IMR-90 (cell line): ENCODE data around the gene SNRNP35. TPM values are rescaled to one million over a fixed set of nuclear protein-coding genes. Genes with fewer than 3 reads are reported as not detected.

ENCODE experiments used
- ATAC-seq: fragments of 200-7000 bp; cut with Tn5 transposase; 2 replicates; pipeline ENCODE4 v1.9.1; 2020; ENCODE audit warnings: low read depth, mild to moderate bottlenecking, moderate library complexity
- BruUV-seq: library from RNA; stranded (reverse); fragments of 400-500 nt; replicated peaks from 2 replicates; lab custom pipeline; 2021; lab: Mats Ljungman, UMichigan
- CTCF ChIA-PET: fragments of 300-600 bp; formaldehyde crosslinking; extraction: SDS; loops from one replicate; lab custom pipeline; 2021; ENCODE audit warnings: antibody characterized with exemption; lab: Yijun Ruan, JAX
- POLR2A ChIA-PET: fragments of 300-600 bp; sonication (Branson Sonifier 250); formaldehyde crosslinking; loops from one replicate; lab custom pipeline; 2022; ENCODE audit warnings: antibody characterized with exemption; ENCODE audit not compliant: unreplicated experiment; lab: Charles Lee
- DNase-seq: peaks from one replicate; pipeline ENCODE4 v3.0.0; 2013
- H2AFZ ChIP-seq: replicated peaks from 2 replicates; pipeline ENCODE3; 2013; ENCODE audit warnings: low read length, mild to moderate bottlenecking; ENCODE audit not compliant: poor library complexity
- H2AK5ac ChIP-seq: 2 replicates; pipeline ENCODE4 v1.6.1; 2013; ENCODE audit warnings: low read depth, low read length, inconsistent platforms
- H2AK9ac ChIP-seq: replicated peaks from 2 replicates; pipeline ENCODE3; 2013; ENCODE audit warnings: mild to moderate bottlenecking, low read depth, low read length, moderate library complexity; ENCODE audit not compliant: poor library complexity
- H2BK120ac ChIP-seq: 2 replicates; pipeline ENCODE4 v1.6.1; 2013; ENCODE audit warnings: low read depth, low read length, inconsistent platforms
- H2BK15ac ChIP-seq: 3 replicates; pipeline ENCODE4 v1.6.1; 2013; ENCODE audit warnings: low read depth, low read length, inconsistent platforms
- H2BK20ac ChIP-seq: 2 replicates; pipeline ENCODE4 v1.6.1; 2013; ENCODE audit warnings: low read depth, mild to moderate bottlenecking, inconsistent platforms, low read length, moderate library complexity
- H2BK5ac ChIP-seq: 2 replicates; pipeline ENCODE4 v1.6.1; 2013; ENCODE audit warnings: mild to moderate bottlenecking, low read depth, low read length, inconsistent platforms; ENCODE audit not compliant: poor library complexity, severe bottlenecking
- H3K14ac ChIP-seq: replicated peaks from 2 replicates; pipeline ENCODE4 v1.6.1; 2013; ENCODE audit warnings: low read depth, low read length, inconsistent platforms
- H3K18ac ChIP-seq: 2 replicates; pipeline ENCODE4 v1.6.1; 2013; ENCODE audit warnings: low read depth, low read length, control low read depth
- H3K23ac ChIP-seq: 2 replicates; pipeline ENCODE4 v1.6.1; 2013; ENCODE audit warnings: low read depth, low read length, inconsistent platforms
- H3K27ac ChIP-seq: 2 replicates; pipeline ENCODE4 v1.5.1; 2013; ENCODE audit warnings: mild to moderate bottlenecking, control low read depth, low read length; ENCODE audit not compliant: insufficient read depth
- H3K27me3 ChIP-seq: 2 replicates; pipeline ENCODE4 v1.6.1; 2013; ENCODE audit warnings: low read length; ENCODE audit not compliant: control insufficient read depth, insufficient read depth
- H3K36me3 ChIP-seq: 2 replicates; pipeline ENCODE4 v1.6.1; 2013; ENCODE audit warnings: low read length, mixed read lengths; ENCODE audit not compliant: control insufficient read depth, insufficient read depth
- H3K4ac ChIP-seq: 2 replicates; pipeline ENCODE4 v1.6.1; 2013; ENCODE audit warnings: low read depth, low read length, inconsistent platforms
- H3K4me1 ChIP-seq: 2 replicates; pipeline ENCODE4 v1.6.1; 2013; ENCODE audit warnings: low read length, mixed read lengths; ENCODE audit not compliant: control insufficient read depth, insufficient read depth
- H3K4me2 ChIP-seq: 2 replicates; pipeline ENCODE4 v1.6.1; 2013; ENCODE audit warnings: low read depth, mild to moderate bottlenecking, control low read depth, low read length, moderate library complexity
- H3K4me3 ChIP-seq: 2 replicates; pipeline ENCODE4 v1.5.1; 2013; ENCODE audit warnings: low read depth, mild to moderate bottlenecking, control low read depth, low read length, moderate library complexity; ENCODE audit not compliant: insufficient read depth
- H3K56ac ChIP-seq: 2 replicates; pipeline ENCODE4 v1.6.1; 2013; ENCODE audit warnings: low read length, inconsistent platforms; ENCODE audit not compliant: insufficient read depth; ENCODE audit errors: extremely low read depth
- H3K79me1 ChIP-seq, 2 experiments: 2 replicates each; pipeline ENCODE4 v1.6.1; 2013; ENCODE audit warnings: low read length in 2 of 2, inconsistent platforms in 1 of 2, low read depth in 1 of 2
- H3K9ac ChIP-seq: 2 replicates; pipeline ENCODE4 v1.6.1; 2013; ENCODE audit warnings: low read depth, low read length, control low read depth
- H3K9me1 ChIP-seq: 2 replicates; pipeline ENCODE4 v1.6.1; 2013; ENCODE audit warnings: low read length, inconsistent platforms; ENCODE audit not compliant: insufficient read depth
- H3K9me3 ChIP-seq: 2 replicates; pipeline ENCODE4 v1.6.1; 2013; ENCODE audit warnings: low read length; ENCODE audit not compliant: control insufficient read depth, insufficient read depth
- H4K20me1 ChIP-seq: 2 replicates; pipeline ENCODE4 v1.6.1; 2013; ENCODE audit warnings: low read length, inconsistent platforms; ENCODE audit not compliant: insufficient read depth
- H4K5ac ChIP-seq: 2 replicates; pipeline ENCODE4 v1.6.1; 2013; ENCODE audit warnings: mild to moderate bottlenecking, low read depth, low read length, control low read depth
- H4K8ac ChIP-seq, 2 experiments: 2 replicates each; pipeline ENCODE4 v1.6.1; 2013; ENCODE audit warnings: low read depth in 2 of 2, low read length in 2 of 2, control low read depth in 1 of 2, inconsistent platforms in 1 of 2
- H4K91ac ChIP-seq: 2 replicates; pipeline ENCODE4 v1.6.1; 2013; ENCODE audit warnings: low read depth, low read length, inconsistent platforms; ENCODE audit not compliant: insufficient read depth
- BHLHE40 ChIP-seq: fragments of 150-350 bp; IDR thresholded peaks from 2 replicates; pipeline ENCODE4 v1.6.1; 2016; ENCODE audit warnings: mild to moderate bottlenecking, low read depth, low read length
- CHD1 ChIP-seq: IDR thresholded peaks from 2 replicates; pipeline ENCODE4 v1.6.1; 2012; ENCODE audit warnings: low read depth, low read length, improper control_type of control experiment
- MAFK ChIP-seq: IDR thresholded peaks from 2 replicates; pipeline ENCODE4 v1.6.1; 2012; ENCODE audit warnings: low read depth, low read length, improper control_type of control experiment
- MAZ ChIP-seq: IDR thresholded peaks from 2 replicates; pipeline ENCODE4 v1.6.1; 2012; ENCODE audit warnings: low read depth, mild to moderate bottlenecking, low read length, improper control_type of control experiment, moderate library complexity, borderline replicate concordance
- NFE2L2 ChIP-seq: fragments of 150-350 bp; IDR thresholded peaks from 2 replicates; pipeline ENCODE4 v1.6.1; 2016; ENCODE audit warnings: low read depth, mild to moderate bottlenecking, low read length
- POLR2A ChIP-seq: IDR thresholded peaks from 2 replicates; pipeline ENCODE4 v1.6.1; 2012; ENCODE audit warnings: mild to moderate bottlenecking, low read depth, low read length
- RAD21 ChIP-seq: IDR thresholded peaks from 2 replicates; pipeline ENCODE4 v1.6.1; 2012; ENCODE audit warnings: low read length, improper control_type of control experiment
- RCOR1 ChIP-seq: IDR thresholded peaks from 2 replicates; pipeline ENCODE4 v1.6.1; 2012; ENCODE audit warnings: mild to moderate bottlenecking, low read length, improper control_type of control experiment; ENCODE audit not compliant: insufficient replicate concordance
- RFX5 ChIP-seq: IDR thresholded peaks from 2 replicates; pipeline ENCODE4 v1.8.0; 2012; ENCODE audit warnings: low read depth, mild to moderate bottlenecking, low read length, moderate library complexity
- WGBS, 2 experiments: methylation state at CpG; one replicate each; pipeline versions ENCODE4 v1.1.5 to v1.1.7; 2013; ENCODE audit warnings: missing lambda C conversion rate in 2 of 2; ENCODE audit not compliant: insufficient read length in 1 of 2; ENCODE audit errors: extremely low coverage in 2 of 2; 5-methylcytosine and 5-hydroxymethylcytosine counted together
- dilution Hi-C: fragments of 300-500 bp; cut with HindIII; formaldehyde crosslinking; loops from one replicate; pipeline ENCODE4 v1.14.3; 2018; ENCODE audit warnings: low sequenced_read_pairs; ENCODE audit not compliant: unreplicated experiment
- in situ Hi-C: fragments of 300-500 bp; cut with MboI; formaldehyde crosslinking; loops from 3 replicates; pipeline ENCODE4 v1.14.3; 2019; ENCODE audit warnings: low sequenced_read_pairs, inconsistent platforms, mixed read lengths
- intact Hi-C: fragments of 100-400 bp; cut with micrococcal nuclease; formaldehyde crosslinking; loops from 2 replicates; pipeline ENCODE4 v1.10.0; 2022
- polyA plus RNA-seq, 3 experiments: library from polyadenylated mRNA; depleted of rRNA; stranded (reverse); fragments of >200 nt; gene quantifications; 2 replicates each; pipeline ENCODE4 v1.2.3, GENCODE V29; 2012; ENCODE audit warnings: low replicate concordance in 1 of 3
- total RNA-seq: library from RNA; depleted of rRNA; stranded (reverse); fragments of >200 nt; gene quantifications from 2 replicates; pipeline ENCODE4 v1.2.3, GENCODE V29; 2012
- TF ChIP-seq, protein P1 (sequence below): fragments of 150-350 bp; IDR thresholded peaks from 2 replicates; pipeline ENCODE4 v1.6.1; 2017; ENCODE audit warnings: mild to moderate bottlenecking, antibody characterized with exemption, low read length, low read depth
- TF ChIP-seq, protein P2 (sequence below): conservative IDR thresholded peaks from 2 replicates; pipeline ENCODE4 v1.5.1; 2012; ENCODE audit warnings: mild to moderate bottlenecking, low read depth, low read length, improper control_type of control experiment
- TF ChIP-seq, protein P3 (sequence below): fragments of 150-350 bp; IDR thresholded peaks from 2 replicates; pipeline ENCODE4 v1.6.1; 2016; ENCODE audit warnings: low read depth, mild to moderate bottlenecking, low read length, moderate library complexity, borderline replicate concordance

The SNRNP35 gene
- total and polyA plus RNA-seq, 2 of the 4 experiments (the other 2 are of a cell fraction): 4.7 to 15.4 TPM

DNA sequence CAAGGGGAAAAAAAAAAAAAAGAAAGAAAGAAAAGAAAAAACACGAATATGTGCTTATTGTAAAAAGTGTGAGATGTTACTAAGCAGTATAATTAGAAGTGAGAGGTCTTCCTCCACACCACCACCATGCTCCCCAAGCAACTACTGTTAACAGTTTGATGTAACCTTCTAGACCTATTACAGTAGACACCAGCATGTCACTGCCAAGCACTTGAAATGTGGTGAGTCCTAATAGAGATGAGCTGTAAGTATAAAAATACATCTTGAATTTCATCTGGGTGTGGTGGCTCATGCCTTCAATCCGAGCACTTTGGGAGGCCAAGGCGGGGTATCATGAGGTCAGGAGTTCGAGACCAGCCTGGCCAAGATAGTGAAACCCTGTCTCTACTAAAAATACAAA, 8.1 kb upstream of the SNRNP35 start:
- Histone ChIP-seq H3K79me1 (no peaks in the 10 kb centered on the region), H3K56ac (no peak overlapping the region), H3K18ac (no peak overlapping the region), H3K27ac (no peak overlapping the region), H3K9me3 (no peaks in the 10 kb centered on the region), H2AK5ac (no peak overlapping the region), H2BK15ac (no peak overlapping the region), H4K8ac (no peak overlapping the region), H2AFZ (no peak overlapping the region), H3K23ac (no peak overlapping the region), H3K4me1 (peaks cover 5% of the 10 kb centered on the region; the same call in 1 of the 2 replicates), H4K91ac (no peak overlapping the region), H2AK9ac (no peak overlapping the region), H2BK20ac (no peak overlapping the region), H2BK5ac (no peak overlapping the region), H3K9me1 (peaks cover 4% of the 10 kb centered on the region; the same call in 1 of the 2 replicates), H3K4me2 (no peak overlapping the region), H3K14ac (no peak overlapping the region), H3K27me3 (no peaks in the 10 kb centered on the region), H3K9ac (no peak overlapping the region), H3K4ac (no peak overlapping the region), H4K5ac (no peak overlapping the region), H3K36me3 (no peaks in the 10 kb centered on the region), H3K4me3 (no peak overlapping the region), H4K20me1 (no peaks in the 10 kb centered on the region), H2BK120ac (no peak overlapping the region)
- no peak for TF ChIP-seq MAFK
- no peak for TF ChIP-seq RCOR1
- no peak for TF ChIP-seq BHLHE40
- TF ChIP-seq MAZ: no peak
- no peak for TF ChIP-seq POLR2A
- no peak for TF ChIP-seq RFX5
- TF ChIP-seq, protein P1, sequence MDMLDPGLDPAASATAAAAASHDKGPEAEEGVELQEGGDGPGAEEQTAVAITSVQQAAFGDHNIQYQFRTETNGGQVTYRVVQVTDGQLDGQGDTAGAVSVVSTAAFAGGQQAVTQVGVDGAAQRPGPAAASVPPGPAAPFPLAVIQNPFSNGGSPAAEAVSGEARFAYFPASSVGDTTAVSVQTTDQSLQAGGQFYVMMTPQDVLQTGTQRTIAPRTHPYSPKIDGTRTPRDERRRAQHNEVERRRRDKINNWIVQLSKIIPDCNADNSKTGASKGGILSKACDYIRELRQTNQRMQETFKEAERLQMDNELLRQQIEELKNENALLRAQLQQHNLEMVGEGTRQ: no peak
- TF ChIP-seq CHD1: no peak
- TF ChIP-seq, protein P2, sequence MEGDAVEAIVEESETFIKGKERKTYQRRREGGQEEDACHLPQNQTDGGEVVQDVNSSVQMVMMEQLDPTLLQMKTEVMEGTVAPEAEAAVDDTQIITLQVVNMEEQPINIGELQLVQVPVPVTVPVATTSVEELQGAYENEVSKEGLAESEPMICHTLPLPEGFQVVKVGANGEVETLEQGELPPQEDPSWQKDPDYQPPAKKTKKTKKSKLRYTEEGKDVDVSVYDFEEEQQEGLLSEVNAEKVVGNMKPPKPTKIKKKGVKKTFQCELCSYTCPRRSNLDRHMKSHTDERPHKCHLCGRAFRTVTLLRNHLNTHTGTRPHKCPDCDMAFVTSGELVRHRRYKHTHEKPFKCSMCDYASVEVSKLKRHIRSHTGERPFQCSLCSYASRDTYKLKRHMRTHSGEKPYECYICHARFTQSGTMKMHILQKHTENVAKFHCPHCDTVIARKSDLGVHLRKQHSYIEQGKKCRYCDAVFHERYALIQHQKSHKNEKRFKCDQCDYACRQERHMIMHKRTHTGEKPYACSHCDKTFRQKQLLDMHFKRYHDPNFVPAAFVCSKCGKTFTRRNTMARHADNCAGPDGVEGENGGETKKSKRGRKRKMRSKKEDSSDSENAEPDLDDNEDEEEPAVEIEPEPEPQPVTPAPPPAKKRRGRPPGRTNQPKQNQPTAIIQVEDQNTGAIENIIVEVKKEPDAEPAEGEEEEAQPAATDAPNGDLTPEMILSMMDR: no peak
- no peak for TF ChIP-seq NFE2L2
- TF ChIP-seq, protein P3, sequence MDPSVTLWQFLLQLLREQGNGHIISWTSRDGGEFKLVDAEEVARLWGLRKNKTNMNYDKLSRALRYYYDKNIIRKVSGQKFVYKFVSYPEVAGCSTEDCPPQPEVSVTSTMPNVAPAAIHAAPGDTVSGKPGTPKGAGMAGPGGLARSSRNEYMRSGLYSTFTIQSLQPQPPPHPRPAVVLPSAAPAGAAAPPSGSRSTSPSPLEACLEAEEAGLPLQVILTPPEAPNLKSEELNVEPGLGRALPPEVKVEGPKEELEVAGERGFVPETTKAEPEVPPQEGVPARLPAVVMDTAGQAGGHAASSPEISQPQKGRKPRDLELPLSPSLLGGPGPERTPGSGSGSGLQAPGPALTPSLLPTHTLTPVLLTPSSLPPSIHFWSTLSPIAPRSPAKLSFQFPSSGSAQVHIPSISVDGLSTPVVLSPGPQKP: no peak
- no peak for TF ChIP-seq RAD21
- WGBS, 2 experiments: 100% methylated on average over 1 of the region's 4 CpGs; no CpG with 5 or more reads in 1 of the 2 experiments
- intact Hi-C loops: no loop called here
- CTCF ChIA-PET: interaction anchor here (0.6 kb wide), 1 partner anchor 8 kb away, joined by 3 read pairs; the partner anchor contains the start of gene SNRNP35
- no TSS peak for BruUV-seq
- dilution Hi-C loops: no loop called here
- DNase-seq: no peak
- POLR2A ChIA-PET: no interaction called here
- in situ Hi-C loops: no loop called here
- ATAC-seq: no peak
